ENCODE results near the gene STK24. TPM values are rescaled to one million over a fixed set of nuclear protein-coding genes. Genes with fewer than 3 reads are reported as not detected.

The STK24 gene
- total RNA-seq, 1 experiment from 2014 or later, result 51.2 TPM

GRCh38 chr13:98447881-98448641 is 128.8 kb downstream of the STK24 start:
- TF ChIP-seq CTCF (IDR thresholded peaks at IDR 0.05; ENCODE audit: unreplicated experiment), result no peak
- Mint-ChIP-seq H3K4me1 (ENCODE audit: low read depth, unreplicated experiment) (peaks cover 7% of the 10 kb centered on the region), H3K27me3 (ENCODE audit: unreplicated experiment) (no peaks in the 10 kb centered on the region), H3K27ac (ENCODE audit: unreplicated experiment) (no peak overlapping the region), H3K4me3 (ENCODE audit: low read depth, unreplicated experiment) (no peak overlapping the region), H3K36me3 (ENCODE audit: insufficient read depth, unreplicated experiment) (peaks cover 37% of the 10 kb centered on the region), H3K9me3 (ENCODE audit: low read depth, unreplicated experiment) (no peaks in the 10 kb centered on the region)
- intact Hi-C loops (cut with micrococcal nuclease; ENCODE audit: unreplicated experiment), result loop anchor here (5.0 kb wide), 1 partner anchor 224 kb away; no protein-coding TSS in a partner anchor
- BruUV-seq (replicated peaks), result no TSS peak
- CTCF ChIA-PET, result no interaction called here
- no peak for DNase-seq

DNA sequence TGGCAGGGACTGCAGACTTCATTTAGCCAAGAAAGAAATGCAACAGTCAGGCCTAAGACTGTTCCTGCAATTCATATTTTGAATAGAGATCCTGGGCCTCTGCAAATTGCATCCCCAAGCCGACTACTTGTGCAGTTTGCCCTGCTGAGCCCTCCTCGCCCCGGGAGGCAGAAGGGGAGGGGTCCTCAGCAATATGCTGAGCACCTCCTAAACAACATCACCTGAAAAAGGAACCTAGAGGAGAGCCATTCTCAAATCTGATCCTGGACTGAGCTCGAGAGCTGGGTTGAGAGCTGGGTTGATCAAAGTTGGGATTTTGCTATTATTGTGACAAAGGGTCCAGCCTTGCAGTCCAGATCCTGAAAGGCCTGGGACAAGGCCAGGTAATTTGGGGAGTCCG is 129.8 kb downstream of the STK24 start:
- Mint-ChIP-seq H3K4me3 (ENCODE audit: low read depth, unreplicated experiment) (no peak overlapping the region), H3K9me3 (ENCODE audit: low read depth, unreplicated experiment) (no peaks in the 10 kb centered on the region), H3K27me3 (ENCODE audit: unreplicated experiment) (no peaks in the 10 kb centered on the region), H3K36me3 (ENCODE audit: insufficient read depth, unreplicated experiment) (peaks cover 31% of the 10 kb centered on the region), H3K27ac (ENCODE audit: unreplicated experiment) (no peak overlapping the region), H3K4me1 (ENCODE audit: low read depth, unreplicated experiment) (peaks cover 7% of the 10 kb centered on the region)
- intact Hi-C loops (cut with micrococcal nuclease; ENCODE audit: unreplicated experiment), result loop anchor here (5.0 kb wide), 1 partner anchor 225 kb away; no protein-coding TSS in a partner anchor
- BruUV-seq (replicated peaks), result no TSS peak
- TF ChIP-seq CTCF (IDR thresholded peaks at IDR 0.05; ENCODE audit: unreplicated experiment), result no peak
- CTCF ChIA-PET, result no interaction called here
- DNase-seq, result no peak

DNA sequence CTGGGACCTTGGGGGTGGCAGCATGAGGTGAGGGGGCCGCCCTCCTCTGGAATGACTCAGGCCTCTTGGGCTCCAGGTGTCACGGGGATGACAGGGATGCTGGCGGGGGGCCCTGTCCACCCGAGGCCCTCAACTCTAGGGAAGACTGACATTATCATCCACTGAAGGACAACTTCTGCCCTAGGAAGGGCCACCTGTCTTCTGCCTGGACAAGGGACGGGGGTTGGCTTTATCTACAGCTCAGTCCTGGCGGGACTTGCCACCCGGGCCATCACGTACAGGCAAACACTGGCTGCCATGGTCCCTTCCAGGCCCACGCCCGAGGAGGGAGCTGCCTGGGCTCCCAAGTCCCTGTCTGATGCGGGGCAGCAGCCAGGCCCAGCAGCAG is 130.7 kb downstream of the STK24 start:
- no peaks in the 10 kb centered on the region for H3K27me3 Mint-ChIP-seq (ENCODE audit: unreplicated experiment)
- intact Hi-C loops (cut with micrococcal nuclease; ENCODE audit: unreplicated experiment), result loop anchor here (5.0 kb wide), 1 partner anchor 226 kb away; no protein-coding TSS in a partner anchor
- peaks cover 25% of the 10 kb centered on the region for H3K36me3 Mint-ChIP-seq (ENCODE audit: insufficient read depth, unreplicated experiment)

More for the DNA sequence above, 130.7 kb downstream of the STK24 start:
- no TSS peak for BruUV-seq (replicated peaks)
- no peaks in the 10 kb centered on the region for H3K4me1 Mint-ChIP-seq (ENCODE audit: low read depth, unreplicated experiment)
- no peaks in the 10 kb centered on the region for H3K9me3 Mint-ChIP-seq (ENCODE audit: low read depth, unreplicated experiment)
- H3K27ac Mint-ChIP-seq (ENCODE audit: unreplicated experiment), result no peak overlapping the region
- DNase-seq, result no peak
- CTCF ChIA-PET, result interaction anchor here (1.2 kb wide), 1 partner anchor 227 kb away, joined by 4 read pairs; no protein-coding TSS in a partner anchor
- H3K4me3 Mint-ChIP-seq (ENCODE audit: low read depth, unreplicated experiment), result no peak overlapping the region
- TF ChIP-seq CTCF (IDR thresholded peaks at IDR 0.05; ENCODE audit: unreplicated experiment), result no peak

All from Calu3 (cell line).